A549 (cell line): Measurements from ENCODE around the gene ZNF740. TPM values are rescaled to one million over a fixed set of nuclear protein-coding genes. Genes with fewer than 3 reads are reported as not detected.
A peak's percentile ranks its signal among the peaks of the same experiment; 100 is the strongest.

Source experiments
- ATAC-seq, 2 experiments: fragments of 200-7000 bp in 1 of 2; fragments of >200 bp in 1 of 2; cut with Nextera tagmentation in 1 of 2; cut with Tn5 transposase in 1 of 2; 3 replicates each; pipeline versions ENCODE4 v1.8.0 to v1.9.1; 2018 to 2020; ENCODE audit warnings: mild to moderate bottlenecking in 1 of 2, moderate library complexity in 1 of 2
- CTCF ChIA-PET: fragments of 300-600 bp; sonication (Branson Sonifier 250); formaldehyde crosslinking; extraction: SDS; loops from one replicate; lab custom pipeline; 2021; ENCODE audit warnings: antibody characterized with exemption, inconsistent platforms; lab: Yijun Ruan, JAX
- POLR2A ChIA-PET: fragments of 350-600 bp; formaldehyde crosslinking; extraction: SDS; loops from one replicate; lab custom pipeline; 2021; ENCODE audit warnings: antibody characterized with exemption, inconsistent platforms; lab: Yijun Ruan, JAX
- DNase-seq, 2 experiments: peaks; one replicate each; pipeline versions ENCODE4 v3.0.0 to v3.0.0-alpha.2; 2011 to 2016; ENCODE audit warnings: low read depth in 1 of 2, low spot score in 1 of 2
- FAIRE-seq: peaks from 2 replicates; lab custom pipeline; 2011; peaks lifted over from hg19 to GRCh38; lab: Jason Lieb, UNC
- H3K27ac ChIP-seq, 2 experiments: fragments of >200 bp; sonication (Bioruptor Twin); formaldehyde crosslinking; 3 replicates each; pipeline ENCODE4 v1.5.1; 2016 to 2017
- H3K4me1 ChIP-seq: fragments of >200 bp; sonication (Bioruptor Twin); formaldehyde crosslinking; 3 replicates; pipeline ENCODE4 v1.6.1; 2016
- H3K4me2 ChIP-seq: fragments of >200 bp; sonication (Bioruptor Twin); formaldehyde crosslinking; 3 replicates; pipeline ENCODE4 v1.6.1; 2016
- H3K4me3 ChIP-seq: fragments of >200 bp; sonication (Bioruptor Twin); formaldehyde crosslinking; 3 replicates; pipeline ENCODE4 v1.5.1; 2016
- H3K9me3 ChIP-seq: fragments of >200 bp; sonication (Bioruptor Twin); formaldehyde crosslinking; 3 replicates; pipeline ENCODE4 v1.6.1; 2016
- CEBPB ChIP-seq, 2 experiments: fragments of >200 bp in 1 of 2; sonication (Bioruptor Twin) in 1 of 2; formaldehyde crosslinking in 1 of 2; IDR thresholded peaks; 2 replicates each; pipeline ENCODE4 v1.6.1; 2012 to 2016
- CHD4 ChIP-seq: fragments of 200-600 bp; sonication (generic); IDR thresholded peaks from 2 replicates; pipeline ENCODE4 v1.6.1; 2016; ENCODE audit warnings: antibody characterized with exemption, mild to moderate bottlenecking, borderline replicate concordance
- EP300 ChIP-seq, 2 experiments: fragments of >200 bp; sonication (Bioruptor Twin); formaldehyde crosslinking; IDR thresholded peaks; 2 replicates in 1 of 2; 3 replicates in 1 of 2; pipeline ENCODE4 v1.6.1; 2016 to 2017
- HEYL ChIP-seq: fragments of 250-450 bp; sonication (Bioruptor Pico); IDR thresholded peaks from 2 replicates; pipeline ENCODE4 v1.8.0; 2021; ENCODE audit warnings: mild to moderate bottlenecking, moderate library complexity
- HOXB5 ChIP-seq: fragments of 250-450 bp; sonication (Bioruptor Pico); IDR thresholded peaks from 2 replicates; pipeline ENCODE4 v1.5.0; 2020; ENCODE audit warnings: mild to moderate bottlenecking, moderate library complexity
- JUN ChIP-seq, 2 experiments: fragments of >200 bp; sonication (Bioruptor Twin); formaldehyde crosslinking; IDR thresholded peaks; 2 replicates in 1 of 2; 3 replicates in 1 of 2; pipeline ENCODE4 v1.6.1; 2016 to 2017
- KDM1A ChIP-seq: fragments of 200-600 bp; sonication (generic); IDR thresholded peaks from 2 replicates; pipeline ENCODE4 v1.6.1; 2016; ENCODE audit warnings: low read depth, mild to moderate bottlenecking
- KDM5A ChIP-seq: fragments of 200-600 bp; sonication (generic); IDR thresholded peaks from 2 replicates; pipeline ENCODE4 v1.6.1; 2016; ENCODE audit warnings: antibody characterized with exemption, mild to moderate bottlenecking
- RARB ChIP-seq: fragments of 250-450 bp; sonication (Bioruptor Pico); IDR thresholded peaks from 2 replicates; pipeline ENCODE4 v1.8.0; 2021; ENCODE audit warnings: mild to moderate bottlenecking, moderate library complexity
- RCOR1 ChIP-seq: fragments of 150-350 bp; IDR thresholded peaks from 2 replicates; pipeline ENCODE4 v1.6.1; 2014; ENCODE audit warnings: antibody characterized with exemption, low read length, low read depth
- RFX5 ChIP-seq: fragments of 450-650 bp; IDR thresholded peaks from 2 replicates; pipeline ENCODE4 v1.7.1; 2014; ENCODE audit warnings: antibody characterized with exemption, mild to moderate bottlenecking, moderate library complexity
- SREBF2 ChIP-seq: fragments of 450-650 bp; IDR thresholded peaks from 2 replicates; pipeline ENCODE4 v1.6.1; 2014; ENCODE audit warnings: mild to moderate bottlenecking, moderate library complexity
- TFCP2L1 ChIP-seq: fragments of 250-450 bp; sonication (Bioruptor Pico); IDR thresholded peaks from 2 replicates; pipeline ENCODE4 v1.5.0; 2021; ENCODE audit warnings: mild to moderate bottlenecking
- TP53 ChIP-seq: fragments of 250-450 bp; sonication (Bioruptor Pico); IDR thresholded peaks from 2 replicates; pipeline ENCODE4 v1.5.0; 2021; ENCODE audit warnings: mild to moderate bottlenecking, moderate library complexity
- ZFP36 ChIP-seq: fragments of 450-650 bp; IDR thresholded peaks from 2 replicates; pipeline ENCODE4 v1.6.1; 2014; ENCODE audit warnings: borderline replicate concordance; ENCODE audit not compliant: partially characterized antibody
- ZNF302 ChIP-seq: fragments of 250-450 bp; sonication (Bioruptor Pico); IDR thresholded peaks from 2 replicates; pipeline ENCODE4 v1.9.0; 2021; ENCODE audit warnings: inconsistent platforms, mild to moderate bottlenecking, moderate library complexity
- WGBS: methylation state at CpG from one replicate; pipeline ENCODE4 v1.1.6; 2017; ENCODE audit errors: missing lambda C conversion rate; 5-methylcytosine and 5-hydroxymethylcytosine counted together
- polyA plus RNA-seq, 4 experiments: library from polyadenylated mRNA; depleted of rRNA in 3 of 4; stranded (reverse); fragments of >200 nt; fragmentation: RNase III in 1 of 4; extraction: RNeasy Plus Mini Kit Qiagen cat#74134 plus additional on column Dnase treatment in 1 of 4; gene quantifications; 2 replicates in 3 of 4; 3 replicates in 1 of 4; pipeline ENCODE4 v1.2.3, GENCODE V29; 2011 to 2017
- TF ChIP-seq, protein P1 (sequence below): IDR thresholded peaks from 2 replicates; pipeline ENCODE4 v1.6.1; 2012
- TF ChIP-seq, protein P2 (sequence below): fragments of 250-450 bp; sonication (Bioruptor Pico); IDR thresholded peaks from 2 replicates; pipeline ENCODE4 v1.5.0; 2020; ENCODE audit warnings: low read depth, mild to moderate bottlenecking, moderate library complexity
- TF ChIP-seq, protein P3 (sequence below): fragments of 150-350 bp; IDR thresholded peaks from 2 replicates; pipeline ENCODE4 v1.6.1; 2014; ENCODE audit warnings: low read depth, mild to moderate bottlenecking, low read length
- TF ChIP-seq, protein P4 (sequence below): IDR thresholded peaks from 2 replicates; pipeline ENCODE4 v1.6.1; 2012
- TF ChIP-seq, protein P5 (sequence below): IDR thresholded peaks from 2 replicates; pipeline ENCODE4 v1.6.1; 2012; ENCODE audit warnings: low read depth, borderline replicate concordance

Gene ZNF740
- polyA plus RNA-seq, 2 of the 4 experiments (the other 2 are of a cell fraction): 15.1 to 28.8 TPM

DNA sequence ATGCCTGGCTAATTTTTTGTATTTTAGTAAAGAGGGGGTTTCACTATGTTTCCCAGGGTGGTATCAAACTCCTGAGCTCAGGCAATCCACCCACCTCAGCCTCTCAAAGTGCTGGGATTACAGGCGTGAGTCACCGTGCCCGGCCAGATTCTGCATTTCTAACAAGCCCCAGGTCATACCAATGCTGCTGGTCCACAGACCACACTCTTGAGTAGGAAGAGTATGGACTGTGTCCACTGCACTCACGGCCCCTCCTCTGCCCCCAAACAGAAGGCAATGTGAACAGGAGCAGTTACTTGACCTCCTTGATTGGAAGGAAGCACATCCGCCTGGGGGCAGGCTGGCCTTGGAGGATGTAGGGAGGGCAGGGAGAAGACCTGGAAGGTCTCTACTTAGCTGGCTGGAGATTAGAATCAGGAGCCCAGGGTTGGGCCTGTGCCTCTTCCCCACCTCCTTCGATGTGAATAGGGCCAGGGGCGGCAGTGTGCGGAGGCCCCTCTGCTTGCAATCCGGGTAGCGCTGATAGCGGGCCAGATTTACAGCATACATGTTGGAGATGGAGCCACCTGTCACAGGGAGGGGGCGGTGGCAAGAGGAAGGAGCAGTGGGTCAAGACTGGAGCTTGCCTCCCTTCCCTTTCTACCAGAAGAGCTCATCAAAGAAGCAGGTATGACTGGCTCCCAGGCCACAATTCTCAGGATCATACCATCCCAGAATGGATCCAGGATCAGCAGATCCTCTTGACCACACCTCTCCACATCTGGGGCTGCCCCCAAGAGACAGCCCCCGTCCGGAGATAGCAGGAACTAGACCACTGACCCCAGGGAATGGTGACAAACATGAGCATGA lies 9.4 kb upstream of the ZNF740 start:
- no peaks in the 10 kb centered on the region for H3K9me3 ChIP-seq
- peaks cover 63% of the 10 kb centered on the region for H3K4me1 ChIP-seq
- POLR2A ChIA-PET: interaction anchor here (1.3 to 2.6 kb wide), 2 partner anchors 10 to 125 kb away, joined by 3 to 13 read pairs; partner anchors contain the start of genes CSAD, PFDN5 and ZNF740
- no peak for DNase-seq
- H3K4me2 ChIP-seq: peak overlapping the region; percentile 62
- TF ChIP-seq CEBPB (IDR thresholded peaks at IDR 0.05) (no peak), HEYL (CRISPR knock-in tag) (no peak), HOXB5 (no peak)
- no peak for ATAC-seq
- CTCF ChIA-PET: interaction anchor here (0.6 to 36.2 kb wide), 6 partner anchors 9 to 105 kb away, joined by 3 to 646 read pairs (median 6); partner anchors contain the start of gene ITGB7
- no peak overlapping the region for H3K4me3 ChIP-seq
- 81% methylated on average over 12 of the region's 14 CpGs for WGBS
- H3K27ac ChIP-seq: peak overlapping the region; percentile 79
- no peak for FAIRE-seq

DNA sequence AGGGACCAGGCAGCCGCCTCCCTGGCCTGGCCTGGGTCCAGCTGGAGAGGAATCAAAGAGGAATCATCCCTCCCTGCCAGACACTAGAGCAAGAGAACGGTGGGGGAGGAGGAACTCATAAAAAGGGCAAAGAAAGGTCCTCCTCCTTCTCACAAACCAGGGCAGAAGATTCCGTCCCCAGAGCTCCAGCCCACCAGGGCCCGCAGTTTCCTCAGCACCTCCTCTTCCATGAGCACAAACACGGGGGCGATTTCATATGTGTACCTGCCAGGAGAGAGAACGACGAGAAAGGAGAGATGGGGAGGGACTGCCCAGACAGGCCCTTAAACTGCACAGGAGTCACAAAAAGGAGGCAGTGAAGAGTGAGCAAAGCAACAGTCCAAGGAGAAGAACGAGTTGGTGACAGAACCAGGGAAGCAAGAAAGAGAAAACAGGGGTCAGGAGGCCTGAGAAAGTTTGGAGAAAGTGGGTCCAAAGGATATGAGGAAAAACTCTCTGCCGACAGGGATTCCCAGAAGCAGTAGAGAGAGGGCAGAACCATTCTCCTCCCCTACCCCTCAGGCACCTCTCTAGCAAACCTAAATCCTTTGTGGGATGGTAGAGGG lies 8.7 kb upstream of the ZNF740 start:
- no peak for ATAC-seq
- TF ChIP-seq RARB (CRISPR knock-in tag): no peak
- TF ChIP-seq, protein P1, sequence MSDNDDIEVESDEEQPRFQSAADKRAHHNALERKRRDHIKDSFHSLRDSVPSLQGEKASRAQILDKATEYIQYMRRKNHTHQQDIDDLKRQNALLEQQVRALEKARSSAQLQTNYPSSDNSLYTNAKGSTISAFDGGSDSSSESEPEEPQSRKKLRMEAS: 0 out of 2 replicates have a peak, but pooled peaks have one; percentile 13

DNA sequence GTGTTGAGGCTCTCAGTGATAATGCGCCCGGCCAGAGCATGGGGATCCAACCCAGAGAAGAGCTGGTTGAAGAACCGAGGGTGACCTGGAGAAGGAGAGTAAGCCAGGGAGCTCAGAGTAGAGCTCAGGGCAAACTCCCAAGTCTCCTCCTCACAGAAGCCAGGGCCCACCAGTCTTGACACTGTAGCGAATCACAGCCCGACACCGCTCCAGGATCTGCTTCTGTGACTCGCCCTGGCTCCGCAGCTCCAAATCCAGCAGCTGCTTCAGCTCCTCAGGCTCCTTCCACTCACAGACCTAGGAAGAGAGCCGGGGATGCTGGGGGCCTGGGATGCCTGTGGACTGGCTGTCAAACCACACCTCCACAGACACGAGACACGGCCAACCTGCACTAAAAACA lies 8.2 kb upstream of the ZNF740 start:
- TF ChIP-seq ZNF302 (CRISPR knock-in tag): no peak
- TF ChIP-seq SREBF2: no peak
- TF ChIP-seq KDM1A: no peak
- TF ChIP-seq, protein P2, sequence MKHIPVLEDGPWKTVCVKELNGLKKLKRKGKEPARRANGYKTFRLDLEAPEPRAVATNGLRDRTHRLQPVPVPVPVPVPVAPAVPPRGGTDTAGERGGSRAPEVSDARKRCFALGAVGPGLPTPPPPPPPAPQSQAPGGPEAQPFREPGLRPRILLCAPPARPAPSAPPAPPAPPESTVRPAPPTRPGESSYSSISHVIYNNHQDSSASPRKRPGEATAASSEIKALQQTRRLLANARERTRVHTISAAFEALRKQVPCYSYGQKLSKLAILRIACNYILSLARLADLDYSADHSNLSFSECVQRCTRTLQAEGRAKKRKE: no peak
- TF ChIP-seq JUN (IDR thresholded peaks at IDR 0.05): no peak
- ChIA-PET POLR2A (interaction anchor here (2.6 kb wide), 1 partner anchor 8 kb away, joined by 13 read pairs; the partner anchor contains the start of genes CSAD and ZNF740), CTCF (interaction anchor here (0.9 to 36.2 kb wide), 5 partner anchors 10 to 151 kb away, joined by 3 to 646 read pairs (median 8); partner anchors contain the start of genes AAAS and ITGB7)
- H3K4me2 ChIP-seq: peak overlapping the region; percentile 62
- no peak overlapping the region for H3K4me3 ChIP-seq
- FAIRE-seq (no peak), ATAC-seq (peak in 1 of 2 experiments; percentile 11; a peak in 3 of 6 replicates), DNase-seq (no peak)
- H3K9me3 ChIP-seq: no peaks in the 10 kb centered on the region
- 85% methylated on average over 11 of the region's 11 CpGs for WGBS
- H3K27ac ChIP-seq: peak overlapping the region; percentile 79
- peaks cover 60% of the 10 kb centered on the region for H3K4me1 ChIP-seq

More for the DNA sequence above, 8.7 kb upstream of the ZNF740 start:
- peaks cover 63% of the 10 kb centered on the region for H3K4me1 ChIP-seq
- H3K4me3 ChIP-seq: no peak overlapping the region
- peak overlapping the region; percentile 62 for H3K4me2 ChIP-seq
- POLR2A ChIA-PET: interaction anchor here (2.6 kb wide), 1 partner anchor 9 kb away, joined by 13 read pairs; the partner anchor contains the start of genes CSAD and ZNF740
- CTCF ChIA-PET: interaction anchor here (0.9 to 36.2 kb wide), 6 partner anchors 10 to 152 kb away, joined by 3 to 646 read pairs (median 6); partner anchors contain the start of gene ITGB7
- 44% methylated on average over 10 of the region's 10 CpGs for WGBS
- FAIRE-seq (no peak), DNase-seq (peak in 1 of 2 experiments; percentile 47)
- H3K9me3 ChIP-seq: no peaks in the 10 kb centered on the region
- peak overlapping the region; percentile 79 for H3K27ac ChIP-seq

DNA sequence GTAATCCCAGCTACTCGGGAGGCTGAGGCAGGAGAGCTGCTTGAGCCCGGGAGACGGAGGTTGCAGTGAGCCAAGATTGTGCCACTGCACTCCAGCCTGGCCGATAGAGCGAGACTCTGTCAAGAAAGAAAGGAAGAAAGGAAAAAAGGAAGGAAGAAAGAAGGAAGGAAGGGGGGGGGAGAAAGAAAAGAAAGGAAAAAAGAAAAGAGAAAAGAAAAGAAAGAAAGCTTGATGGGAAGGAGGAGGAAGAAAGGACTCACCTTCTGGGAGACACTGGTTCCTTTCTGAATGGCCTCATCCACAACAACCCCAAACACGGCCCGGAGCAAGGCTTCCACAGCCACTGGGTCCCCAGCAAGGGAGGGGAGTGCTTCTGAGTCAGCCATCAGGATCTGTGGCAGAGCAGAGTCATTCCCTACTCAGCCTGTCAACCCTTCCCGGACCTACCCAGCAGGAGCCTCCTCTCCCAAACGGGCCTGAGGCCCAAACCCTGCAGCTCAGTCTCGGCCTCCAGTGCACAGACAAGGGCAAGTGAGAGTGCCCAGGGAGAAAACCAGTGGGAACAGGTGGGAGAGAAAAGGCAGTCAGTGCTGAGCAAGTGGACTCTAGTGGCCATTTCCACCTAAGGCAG lies 7.3 kb upstream of the ZNF740 start:
- Histone ChIP-seq H3K4me1 (peaks cover 62% of the 10 kb centered on the region), H3K9me3 (no peaks in the 10 kb centered on the region), H3K4me3 (no peak overlapping the region), H3K27ac (peak overlapping the region; percentile 79), H3K4me2 (peak overlapping the region; percentile 53)
- 66% methylated on average over 10 of the region's 10 CpGs for WGBS
- ChIA-PET POLR2A (no interaction called here), CTCF (interaction anchor here (0.6 to 36.2 kb wide), 9 partner anchors 11 to 150 kb away, joined by 3 to 646 read pairs (median 4); partner anchors contain the start of genes AAAS, ESPL1 and ITGB7)
- DNase-seq (no peak), FAIRE-seq (no peak), ATAC-seq (peak; percentile 11 to 35; a peak in 2 of 6 replicates)
- TF ChIP-seq, protein P2: no peak
- TF ChIP-seq TFCP2L1 (CRISPR knock-in tag) (no peak), CHD4 (no peak), EP300 (IDR thresholded peaks at IDR 0.05) (no peak), RCOR1 (no peak), RFX5 (no peak), ZFP36 (no peak), TP53 (CRISPR knock-in tag) (no peak), KDM5A (no peak)
- TF ChIP-seq, protein P3, sequence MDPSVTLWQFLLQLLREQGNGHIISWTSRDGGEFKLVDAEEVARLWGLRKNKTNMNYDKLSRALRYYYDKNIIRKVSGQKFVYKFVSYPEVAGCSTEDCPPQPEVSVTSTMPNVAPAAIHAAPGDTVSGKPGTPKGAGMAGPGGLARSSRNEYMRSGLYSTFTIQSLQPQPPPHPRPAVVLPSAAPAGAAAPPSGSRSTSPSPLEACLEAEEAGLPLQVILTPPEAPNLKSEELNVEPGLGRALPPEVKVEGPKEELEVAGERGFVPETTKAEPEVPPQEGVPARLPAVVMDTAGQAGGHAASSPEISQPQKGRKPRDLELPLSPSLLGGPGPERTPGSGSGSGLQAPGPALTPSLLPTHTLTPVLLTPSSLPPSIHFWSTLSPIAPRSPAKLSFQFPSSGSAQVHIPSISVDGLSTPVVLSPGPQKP: no peak
- TF ChIP-seq, protein P4, sequence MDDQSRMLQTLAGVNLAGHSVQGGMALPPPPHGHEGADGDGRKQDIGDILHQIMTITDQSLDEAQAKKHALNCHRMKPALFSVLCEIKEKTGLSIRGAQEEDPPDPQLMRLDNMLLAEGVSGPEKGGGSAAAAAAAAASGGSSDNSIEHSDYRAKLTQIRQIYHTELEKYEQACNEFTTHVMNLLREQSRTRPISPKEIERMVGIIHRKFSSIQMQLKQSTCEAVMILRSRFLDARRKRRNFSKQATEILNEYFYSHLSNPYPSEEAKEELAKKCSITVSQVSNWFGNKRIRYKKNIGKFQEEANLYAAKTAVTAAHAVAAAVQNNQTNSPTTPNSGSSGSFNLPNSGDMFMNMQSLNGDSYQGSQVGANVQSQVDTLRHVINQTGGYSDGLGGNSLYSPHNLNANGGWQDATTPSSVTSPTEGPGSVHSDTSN: no peak
- TF ChIP-seq, protein P5, sequence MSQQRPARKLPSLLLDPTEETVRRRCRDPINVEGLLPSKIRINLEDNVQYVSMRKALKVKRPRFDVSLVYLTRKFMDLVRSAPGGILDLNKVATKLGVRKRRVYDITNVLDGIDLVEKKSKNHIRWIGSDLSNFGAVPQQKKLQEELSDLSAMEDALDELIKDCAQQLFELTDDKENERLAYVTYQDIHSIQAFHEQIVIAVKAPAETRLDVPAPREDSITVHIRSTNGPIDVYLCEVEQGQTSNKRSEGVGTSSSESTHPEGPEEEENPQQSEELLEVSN: no peak
